ENCODE measurements around the gene TRAPPC10.

The TRAPPC10 gene

DNA sequence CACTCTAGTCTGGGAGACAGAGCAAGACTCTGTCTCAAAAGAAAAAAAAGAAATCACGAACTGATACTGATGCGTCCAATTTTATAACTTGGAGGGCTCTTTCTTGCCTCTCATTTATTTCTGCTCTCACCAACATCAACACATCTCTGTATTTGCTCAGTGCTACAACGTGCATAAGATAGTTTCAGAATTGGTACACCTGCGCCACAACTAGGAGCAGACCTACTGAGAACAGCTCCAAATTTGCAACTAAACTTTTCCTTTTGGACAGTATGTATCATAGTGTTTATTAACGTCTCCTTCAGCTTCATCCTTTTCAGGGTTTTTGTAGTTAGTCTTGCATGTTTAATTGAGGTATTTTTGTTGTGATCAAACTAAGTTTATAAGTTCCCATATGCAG lies 27.7 kb downstream of the TRAPPC10 start:
- no peak for DNase-seq

DNA sequence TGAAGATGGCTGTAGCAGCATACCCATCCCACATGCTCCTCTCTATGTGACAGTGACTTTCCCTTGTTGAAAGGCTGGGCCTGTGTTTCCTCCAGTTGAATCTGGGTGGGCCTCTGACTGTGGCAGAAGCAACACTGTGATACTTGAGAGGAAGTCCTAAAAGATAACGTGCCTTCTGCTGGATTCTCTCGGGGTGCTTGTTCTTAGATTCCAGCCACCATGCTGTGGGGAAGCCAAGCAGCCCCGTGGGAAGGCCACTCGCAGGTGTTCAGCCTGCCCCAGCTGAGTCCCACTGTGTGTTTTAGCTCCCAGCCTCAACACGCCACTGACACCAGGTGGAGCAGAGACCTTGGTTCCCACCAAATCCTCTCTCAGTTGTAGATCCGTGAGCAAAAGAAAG lies 31.5 kb downstream of the TRAPPC10 start:
- DNase-seq: peak; percentile 26

DNA sequence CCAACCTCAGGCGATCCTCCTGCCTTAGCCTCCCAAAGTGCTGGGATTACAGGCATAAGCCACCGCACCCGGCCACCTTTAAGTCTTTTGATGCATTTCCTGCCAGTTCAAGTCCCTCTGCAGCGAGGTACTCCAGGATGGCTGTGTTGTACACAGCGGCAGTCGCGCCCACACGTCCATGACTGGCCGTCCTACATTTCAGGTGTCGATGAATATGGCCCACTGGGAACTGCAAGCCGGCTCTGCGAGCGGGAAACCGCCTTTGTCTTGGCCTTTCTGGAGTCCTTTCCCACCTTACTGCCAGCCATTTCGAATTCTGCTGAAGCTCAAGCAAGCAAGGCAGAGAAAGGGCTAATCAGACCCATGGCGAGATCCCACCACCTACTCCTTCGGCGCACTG lies 34.6 kb downstream of the TRAPPC10 start:
- DNase-seq: no peak

DNA sequence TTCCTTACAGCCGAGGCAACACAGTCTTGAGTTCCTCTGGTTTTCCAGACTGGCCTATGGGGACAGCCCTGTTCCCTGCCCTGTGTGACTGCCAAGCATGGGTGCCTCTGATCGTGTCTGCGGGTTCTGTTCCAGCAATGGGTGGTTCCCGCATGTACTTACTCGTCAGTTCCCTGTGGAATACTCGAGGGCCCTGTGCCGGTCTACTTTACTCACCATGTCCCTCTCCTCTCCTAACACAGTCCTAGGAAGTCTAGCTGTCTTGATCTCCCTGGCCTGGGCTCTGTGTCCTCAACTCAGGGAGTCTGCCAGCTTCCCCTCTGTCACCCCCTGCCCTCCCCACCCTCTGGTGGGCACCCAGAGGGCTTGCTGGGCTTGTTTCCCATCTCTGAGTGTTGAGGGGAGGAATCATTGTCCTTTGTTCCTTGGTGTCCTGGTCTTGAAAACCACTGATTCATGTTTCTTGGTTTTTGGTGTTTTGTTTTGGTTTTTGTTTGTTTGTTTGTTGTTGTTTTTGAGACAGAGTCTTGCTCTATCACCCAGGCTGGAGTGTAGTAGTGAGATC lies 36.0 kb downstream of the TRAPPC10 start:
- no peak for DNase-seq

DNA sequence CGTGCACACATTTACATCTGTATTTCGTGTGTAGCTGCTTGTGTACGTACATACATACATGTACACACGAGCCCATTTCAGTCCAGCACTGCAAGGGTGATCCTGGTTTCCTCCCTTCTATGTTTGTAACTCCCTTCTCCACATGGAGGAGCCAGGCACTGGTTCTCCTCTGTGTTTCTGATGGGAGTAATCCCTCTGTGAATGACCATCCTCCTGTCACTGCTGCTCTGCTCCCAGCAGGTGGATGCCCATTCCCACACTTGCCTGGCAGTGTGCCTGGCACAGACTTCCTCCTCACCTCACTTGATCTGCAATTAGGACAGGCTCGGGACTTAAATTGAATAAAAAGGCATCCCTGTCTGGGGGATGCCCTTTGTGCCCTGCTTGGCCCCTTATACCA lies 37.1 kb downstream of the TRAPPC10 start:
- peak; percentile 84 for DNase-seq

DNA sequence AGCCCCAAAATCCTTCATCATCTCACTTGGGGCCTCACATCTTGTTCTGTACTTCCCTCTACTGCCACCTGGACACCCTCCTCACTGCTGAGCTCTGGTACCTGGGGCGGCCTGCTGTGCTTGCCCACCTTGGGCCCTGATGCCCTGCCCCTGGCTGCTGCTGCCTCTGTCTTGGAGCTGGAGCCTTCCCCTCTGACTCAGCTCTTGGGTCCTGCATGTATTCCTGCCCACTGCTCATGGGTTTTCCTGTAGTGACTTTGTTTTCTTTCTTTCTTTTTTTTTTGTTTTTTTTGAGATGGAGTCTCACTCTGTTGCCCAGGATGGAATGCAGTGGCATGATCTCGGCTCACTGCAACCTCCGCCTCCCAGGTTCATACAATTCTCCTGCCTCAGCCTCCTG lies 37.5 kb downstream of the TRAPPC10 start:
- DNase-seq: no peak

DNA sequence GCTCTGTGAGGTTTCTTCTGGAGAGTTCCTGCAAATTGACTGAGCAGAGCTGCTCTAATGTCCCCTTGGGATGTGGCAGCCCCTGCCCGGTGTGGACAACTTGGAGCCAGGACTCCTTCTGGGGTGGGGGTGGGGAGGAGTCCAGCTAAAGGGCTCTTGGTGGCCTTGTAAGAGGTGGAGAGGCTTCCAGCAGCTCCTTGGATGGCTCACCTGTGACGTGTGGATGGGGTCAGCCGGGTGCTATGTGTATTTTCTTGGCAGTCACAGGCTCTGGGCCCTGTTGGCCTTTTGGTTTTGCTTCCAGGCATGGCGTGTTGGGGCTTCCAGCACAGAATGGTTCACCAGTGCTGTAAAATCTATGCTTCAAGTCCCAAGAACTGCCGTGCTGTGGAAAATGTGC lies 38.2 kb downstream of the TRAPPC10 start:
- no peak for DNase-seq

DNA sequence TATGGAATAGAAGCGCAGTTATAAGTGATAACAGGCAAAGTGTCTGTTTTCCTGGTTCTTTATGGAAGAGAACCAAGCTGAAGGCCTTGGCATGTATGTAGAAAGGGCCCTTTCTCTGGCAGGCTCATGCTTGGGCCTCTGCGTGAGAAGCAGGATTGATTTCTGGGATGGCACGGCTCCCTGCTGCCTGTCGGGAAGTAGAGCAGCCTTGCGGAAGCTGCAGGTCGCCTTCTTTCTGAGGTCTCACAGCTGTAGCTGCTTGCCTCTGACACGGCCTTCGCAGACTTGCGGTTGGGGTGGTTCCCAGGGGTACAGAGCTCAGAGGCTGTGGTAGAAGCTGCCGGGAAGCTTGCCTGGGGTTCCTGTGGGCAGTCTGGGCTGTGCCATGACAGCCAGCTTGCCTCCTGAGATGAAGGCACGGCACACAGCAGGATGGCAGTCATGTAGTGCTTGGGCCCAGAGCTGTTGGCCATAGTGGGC lies 39.4 kb downstream of the TRAPPC10 start:
- DNase-seq: no peak

DNA sequence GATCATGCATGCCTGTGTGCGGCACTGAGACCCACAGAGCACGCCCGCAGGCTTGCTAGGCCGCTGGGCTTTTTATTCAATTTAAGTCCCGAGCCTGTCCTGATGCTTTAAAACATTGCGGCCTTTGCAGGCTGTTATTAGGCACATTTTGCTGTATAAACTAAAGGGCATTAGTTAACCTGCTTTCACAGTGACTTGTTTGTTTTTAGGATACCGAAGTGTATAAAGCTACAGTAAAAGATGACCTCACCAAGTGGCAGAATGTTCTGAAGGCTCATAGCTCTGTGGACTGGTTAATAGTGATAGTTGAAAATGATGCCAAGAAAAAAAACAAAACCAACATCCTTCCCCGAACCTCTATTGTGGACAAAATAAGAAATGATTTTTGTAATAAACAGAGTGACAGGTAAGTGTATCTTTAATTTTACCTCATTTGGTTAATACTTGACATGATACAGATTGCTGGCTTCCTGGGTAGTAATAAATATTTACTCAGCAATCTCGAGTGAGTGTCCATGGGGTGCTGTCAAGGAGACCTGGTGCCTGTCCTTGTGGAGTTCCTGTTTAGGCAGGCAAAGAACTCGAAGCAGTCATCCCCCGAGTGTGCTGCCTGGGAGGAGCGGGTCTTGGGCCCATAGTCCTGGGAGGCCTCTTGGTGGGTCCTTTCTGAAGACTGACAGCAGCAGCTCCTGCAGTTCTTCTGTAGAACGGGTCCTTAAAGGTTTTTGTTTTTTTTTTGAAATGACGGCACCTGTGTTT lies 40.1 kb downstream of the TRAPPC10 start:
- peak; percentile 88 for DNase-seq

DNA sequence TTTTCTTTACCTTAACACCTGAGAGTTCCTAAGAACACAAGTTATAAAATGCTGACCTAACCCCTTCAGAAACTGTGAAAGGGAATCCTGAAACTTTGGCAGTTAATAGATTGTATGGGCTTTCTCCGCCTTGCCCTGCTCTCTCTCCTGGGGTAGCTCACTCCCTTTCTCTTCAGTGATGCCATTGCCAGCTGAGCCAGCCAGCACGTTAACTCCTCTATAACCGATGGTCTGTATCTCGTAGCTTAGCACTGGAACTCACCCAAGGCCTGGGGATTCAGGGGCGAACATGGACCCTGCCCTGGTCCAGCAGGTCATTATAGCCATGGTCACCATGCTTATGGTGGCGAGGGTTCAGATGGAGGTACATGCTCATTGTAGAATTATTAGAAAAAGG lies 40.7 kb downstream of the TRAPPC10 start:
- peak; percentile 41 for DNase-seq

DNA sequence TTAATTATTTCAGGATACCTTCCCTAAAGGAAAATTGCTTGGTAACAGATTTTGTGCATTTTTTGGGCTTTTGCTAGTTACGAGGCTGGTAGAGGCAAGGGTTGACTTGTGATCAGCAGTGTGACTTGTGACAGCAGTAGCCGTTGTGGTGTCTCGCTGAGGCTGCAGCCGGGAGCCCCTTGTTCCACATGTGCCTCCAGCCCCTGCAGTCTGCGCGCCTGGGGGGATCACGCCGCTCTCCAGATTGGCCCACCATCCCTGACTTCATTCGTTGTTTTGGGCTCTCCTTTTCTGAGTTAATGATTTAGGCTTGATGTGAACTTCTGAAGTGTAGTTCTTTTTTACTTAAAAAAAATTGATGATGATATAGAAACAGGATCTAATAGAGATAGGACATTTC lies 41.5 kb downstream of the TRAPPC10 start:
- DNase-seq: no peak

DNA sequence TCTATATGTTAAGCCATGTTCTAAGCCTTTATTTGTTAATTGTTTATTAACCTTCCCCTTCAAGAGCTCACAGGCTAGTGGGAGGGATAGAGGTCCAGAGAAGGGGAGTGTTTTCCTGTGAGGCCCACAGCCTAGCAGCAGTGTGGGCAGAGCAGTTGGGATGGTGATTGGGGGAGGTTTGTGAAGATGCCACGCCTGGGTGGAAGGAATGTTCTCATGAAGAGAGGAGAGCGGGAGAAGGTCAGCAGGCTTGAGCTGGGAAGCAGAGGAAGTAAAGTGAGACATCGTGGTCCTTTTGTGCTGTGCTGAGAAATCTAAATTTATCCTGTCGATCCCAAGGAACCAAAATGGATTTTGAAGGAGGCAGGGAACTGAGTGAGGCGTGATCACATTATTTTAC lies 42.6 kb downstream of the TRAPPC10 start:
- peak; percentile 39 for DNase-seq

DNA sequence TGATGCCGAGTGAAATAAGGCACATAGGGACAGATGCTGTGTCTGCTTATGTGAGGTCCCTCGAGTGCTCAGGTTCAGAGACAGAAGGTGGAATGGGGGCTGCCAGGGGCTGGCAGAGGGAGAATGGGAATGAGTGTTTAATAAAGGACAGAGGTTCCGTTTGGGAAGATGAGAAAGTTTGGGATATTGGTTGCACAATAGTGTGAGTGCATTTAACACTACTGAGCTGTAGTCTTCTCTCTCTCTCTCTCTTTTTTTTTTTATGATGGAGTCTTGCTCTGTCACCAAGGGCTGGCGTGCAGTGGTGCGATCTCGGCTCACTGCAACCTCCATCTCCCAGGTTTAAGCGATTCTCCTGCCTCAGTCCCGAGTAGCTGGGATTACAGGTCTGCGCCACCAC lies 44.9 kb downstream of the TRAPPC10 start:
- no peak for DNase-seq

DNA sequence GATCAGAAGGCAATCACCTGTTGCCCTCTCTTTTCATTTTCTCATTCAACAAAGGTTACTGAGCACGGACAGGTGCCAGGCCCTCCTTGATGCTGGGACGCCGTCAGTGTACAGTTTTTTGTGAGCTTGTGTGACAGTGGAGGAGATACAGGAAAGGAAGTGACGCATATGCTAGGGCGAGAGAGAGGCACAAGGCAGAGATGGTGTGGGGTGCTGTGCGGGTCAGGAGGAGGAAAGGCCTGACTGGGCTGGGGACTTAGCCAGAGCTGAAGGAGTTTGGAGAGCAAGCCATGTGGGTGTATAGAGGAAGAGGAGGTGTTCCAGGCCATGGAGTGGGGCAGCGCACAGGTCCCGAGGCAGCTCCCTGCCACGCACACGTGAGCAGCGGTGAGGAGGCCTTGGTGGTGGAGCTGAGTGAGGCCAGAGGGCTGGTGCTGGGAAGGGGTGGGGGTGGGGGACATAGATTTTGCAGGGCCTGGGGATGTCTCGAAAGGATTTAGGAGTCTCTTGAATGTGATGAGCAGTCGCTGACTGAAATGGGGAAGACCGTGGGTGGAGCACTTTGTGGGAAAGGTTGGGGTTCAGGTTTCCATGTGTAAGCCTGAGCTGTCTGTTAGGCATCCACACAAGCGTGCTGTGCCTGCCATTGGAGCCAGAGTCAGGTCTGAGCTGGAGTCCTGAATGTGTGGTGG lies 46.0 kb downstream of the TRAPPC10 start:
- DNase-seq: no peak

DNA sequence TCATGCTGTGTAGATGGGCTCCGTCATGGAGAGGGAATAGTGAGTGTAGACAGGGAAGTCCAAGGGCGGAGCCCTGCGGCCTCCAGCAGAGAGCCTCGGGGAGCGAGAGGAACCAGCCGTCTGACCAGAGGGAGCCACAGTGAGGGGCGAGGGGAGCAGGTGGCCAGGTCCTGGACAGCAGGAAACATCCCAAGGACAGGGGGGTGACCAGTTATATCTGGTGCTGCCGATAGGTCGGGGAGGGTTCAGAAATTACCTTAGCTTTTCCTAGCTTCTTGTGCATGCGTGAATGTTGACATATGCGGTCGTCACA lies 46.5 kb downstream of the TRAPPC10 start:
- peak; percentile 64 for DNase-seq

DNA sequence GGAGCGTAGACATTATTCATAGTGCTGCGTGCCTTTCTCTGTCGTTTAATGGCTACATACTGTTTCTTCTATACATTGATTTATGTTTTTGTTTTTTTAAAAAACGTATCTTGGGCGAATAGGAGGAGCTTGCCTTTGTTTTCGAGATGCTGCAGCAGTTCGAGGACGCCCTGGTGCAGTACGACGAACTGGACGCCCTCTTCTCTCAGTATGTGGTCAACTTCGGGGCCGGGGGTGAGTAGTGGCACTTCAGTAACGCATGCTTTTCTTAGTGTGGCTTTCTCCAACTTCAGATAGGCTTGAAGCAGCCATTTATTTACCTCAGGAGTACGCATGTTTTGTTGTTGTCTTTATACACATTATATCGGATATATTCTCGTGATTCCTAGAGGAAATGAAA lies 46.9 kb downstream of the TRAPPC10 start:
- DNase-seq: no peak

DNA sequence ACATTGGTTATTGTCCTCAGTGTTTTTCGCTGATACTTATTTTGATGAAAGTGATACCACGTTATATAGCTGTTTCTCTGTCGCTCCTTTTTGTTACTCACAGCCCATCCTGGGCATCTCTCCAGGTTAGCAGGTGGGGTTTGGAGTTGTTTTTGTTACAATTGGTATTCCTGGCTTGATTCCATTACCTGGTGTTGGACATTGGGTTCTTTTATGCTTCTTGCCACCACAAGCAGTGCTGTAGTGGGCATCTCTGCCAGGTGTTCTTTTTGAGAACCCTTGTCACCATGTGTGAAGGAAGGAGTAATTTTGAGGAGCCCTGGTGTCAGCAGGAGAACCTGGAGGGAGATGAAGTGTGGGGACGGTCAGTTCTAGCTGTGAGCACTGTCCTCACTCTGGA lies 47.6 kb downstream of the TRAPPC10 start:
- DNase-seq: peak; percentile 85

DNA sequence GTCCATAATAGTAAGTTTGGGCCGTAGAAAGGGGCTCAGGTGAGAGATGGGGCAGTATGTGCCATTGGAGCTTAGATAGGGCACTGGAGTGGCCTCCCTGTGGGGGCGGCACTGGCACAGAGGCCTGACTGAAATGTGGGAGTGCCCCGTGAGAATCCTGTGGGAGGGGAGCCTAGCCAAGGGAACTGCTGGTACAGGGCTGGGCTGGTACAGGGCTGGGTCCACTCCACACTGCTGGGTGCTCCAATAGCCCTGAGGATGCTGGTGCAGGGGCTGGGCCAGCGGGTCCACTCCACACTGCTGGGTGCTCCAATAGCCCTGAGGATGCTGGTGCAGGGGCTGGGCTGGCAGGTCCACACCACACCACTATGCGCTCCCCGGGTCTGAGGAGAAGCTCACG lies 50.3 kb downstream of the TRAPPC10 start:
- DNase-seq: no peak

DNA sequence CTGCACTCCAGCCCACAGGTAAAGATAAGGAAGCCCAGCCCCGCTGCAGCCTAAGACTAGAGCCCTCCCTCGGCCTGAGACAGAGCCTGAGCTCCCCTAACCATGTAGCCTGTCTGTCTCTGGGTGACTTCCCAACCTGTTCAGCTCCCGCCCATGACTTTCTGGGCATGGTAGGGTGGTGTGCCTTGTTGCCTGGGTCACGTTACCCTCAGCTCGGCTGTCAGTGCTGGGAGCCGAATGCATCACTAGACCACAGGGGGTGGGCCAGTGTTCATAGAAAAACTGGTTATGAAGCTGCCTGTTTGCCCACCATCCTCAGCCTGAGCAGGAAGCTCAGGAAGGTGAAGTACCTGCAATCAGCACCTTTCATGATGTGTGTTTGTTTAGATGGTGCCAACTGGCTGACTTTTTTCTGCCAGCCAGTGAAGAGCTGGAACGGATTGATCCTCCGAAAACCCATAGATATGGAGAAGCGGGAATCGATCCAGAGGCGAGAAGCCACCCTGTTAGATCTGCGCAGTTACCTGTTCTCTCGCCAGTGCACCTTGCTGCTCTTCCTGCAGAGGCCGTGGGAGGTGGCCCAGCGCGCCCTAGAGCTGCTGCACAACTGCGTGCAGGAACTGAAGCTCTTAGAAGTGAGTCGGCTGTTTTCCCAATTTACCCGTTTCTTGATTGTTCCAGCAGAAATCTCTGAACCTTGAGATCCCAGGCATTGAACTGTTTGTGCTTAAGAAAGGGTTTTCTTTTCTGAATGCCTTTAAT lies 51.2 kb downstream of the TRAPPC10 start:
- peak; percentile 21 for DNase-seq

DNA sequence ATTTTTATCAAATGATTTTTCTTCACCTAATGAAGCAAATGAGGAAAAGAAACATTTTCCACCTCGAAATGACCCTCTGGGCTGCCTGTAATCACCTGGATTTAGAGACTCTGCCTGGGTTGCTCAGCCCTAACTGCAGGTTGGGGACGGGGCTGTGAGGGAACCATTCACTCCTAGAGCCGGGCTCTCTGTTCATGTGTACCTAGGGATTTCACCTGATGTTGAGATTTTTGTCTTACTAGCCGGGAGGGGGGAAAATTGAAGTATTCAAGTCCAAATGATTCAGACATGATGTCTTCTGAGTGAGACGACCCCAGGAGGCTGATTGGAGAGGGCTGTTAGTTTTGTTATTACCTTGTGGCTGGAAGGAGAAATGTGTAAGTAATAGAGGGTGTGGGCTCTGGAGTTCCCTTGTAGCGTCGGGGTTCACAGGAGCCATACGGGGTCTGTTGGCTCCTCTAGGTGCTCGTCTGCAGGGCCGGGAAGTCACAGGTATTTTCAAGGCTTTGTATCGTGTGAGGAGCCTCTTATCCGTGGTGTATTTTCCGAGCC lies 52.8 kb downstream of the TRAPPC10 start:
- no peak for DNase-seq

DNA sequence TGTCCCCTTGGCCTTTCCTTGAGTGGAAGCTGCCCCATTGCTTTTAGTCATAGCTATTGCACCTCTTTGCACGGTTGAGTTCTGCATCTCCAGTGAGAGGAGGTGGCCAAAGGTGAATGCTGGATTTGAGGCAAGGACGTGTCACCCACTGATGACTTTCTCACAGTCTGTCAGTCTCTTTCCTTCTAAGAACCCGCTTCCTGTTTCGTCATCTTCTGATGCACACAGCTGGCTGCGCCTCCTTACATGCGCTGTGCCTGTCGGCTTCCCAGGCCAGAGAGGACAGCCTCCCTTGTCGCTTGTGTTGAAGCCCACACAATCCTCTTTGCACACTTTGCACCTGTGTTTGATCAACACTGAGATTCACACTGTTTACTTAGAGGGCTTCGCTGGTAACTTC lies 53.3 kb downstream of the TRAPPC10 start:
- DNase-seq: no peak

DNA sequence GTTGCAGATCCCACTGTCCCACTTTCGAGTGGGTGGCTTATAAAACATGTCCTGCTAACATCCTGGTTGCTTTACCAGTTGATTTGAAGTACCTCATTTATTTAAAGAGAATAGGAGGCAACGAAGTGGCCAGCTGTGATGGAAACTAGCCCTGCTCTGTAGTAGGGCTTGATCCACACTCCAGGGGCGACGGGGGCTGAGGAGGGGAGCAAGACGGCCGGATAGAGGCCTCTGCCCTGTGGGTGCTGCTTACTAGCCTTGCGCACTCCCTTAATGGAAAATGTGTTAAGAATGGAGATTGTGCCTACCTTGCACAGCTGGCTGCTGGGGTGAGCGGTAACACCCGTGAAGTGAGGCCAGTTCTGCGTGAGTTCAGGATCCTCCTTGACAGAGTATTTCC lies 54.0 kb downstream of the TRAPPC10 start:
- DNase-seq: no peak
